GM19238 (cell line): ENCODE data around the gene CHMP2A.
"Not testable (repeated sequence)": the region's sequence is repeated elsewhere in the genome, so short reads cannot be mapped to it uniquely, and the experiment has no call there.

Experiments
- DNase-seq: peaks from one replicate; pipeline ENCODE4 v3.0.0; 2011; ENCODE audit warnings: low spot score; ENCODE audit not compliant: insufficient read length

CHMP2A gene

DNA sequence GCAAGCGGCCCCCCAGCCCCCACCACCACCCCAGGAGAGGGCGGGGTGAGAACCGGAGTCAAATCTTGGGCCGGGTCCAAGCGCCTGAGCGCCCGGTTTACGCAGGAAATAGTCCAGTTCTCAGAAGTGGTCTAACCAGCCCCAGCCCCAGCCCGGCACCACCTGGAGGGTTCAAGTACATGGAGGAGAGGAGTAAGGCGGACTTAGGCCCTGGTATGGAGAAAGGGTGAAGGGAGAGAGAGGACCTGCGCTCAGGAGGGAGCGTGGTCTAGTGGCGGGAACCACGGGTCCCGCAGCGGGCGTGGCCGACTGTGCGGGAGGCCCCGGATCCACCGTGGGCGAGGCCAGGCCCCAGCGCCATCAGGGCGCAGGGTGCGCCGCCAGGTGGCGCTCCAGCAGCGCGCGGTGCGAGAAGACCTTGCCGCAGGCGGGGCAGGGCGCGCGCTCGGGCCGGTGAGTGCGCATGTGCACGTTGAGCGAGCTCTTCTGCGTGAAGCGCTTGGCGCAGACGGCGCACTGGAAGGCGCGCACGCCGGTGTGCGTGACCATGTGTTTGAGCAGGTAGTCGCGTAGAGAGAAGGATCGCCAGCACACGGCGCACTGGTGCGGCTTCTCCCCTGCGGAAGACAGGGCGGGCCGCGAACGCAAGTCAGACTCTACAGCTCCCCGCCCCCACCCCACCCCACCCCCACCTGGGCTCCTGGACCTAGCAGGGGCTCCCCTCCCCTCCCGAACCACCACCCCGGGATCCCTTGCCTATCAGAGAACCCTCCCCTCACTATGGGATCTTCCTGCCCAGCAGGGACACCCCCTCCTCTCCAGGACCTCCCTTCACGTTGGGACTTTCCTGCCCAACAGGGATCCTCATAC lies 41.0 kb downstream of the CHMP2A start:
- DNase-seq: peak; percentile 95

- no peak for DNase-seq
Measured at GRCh38 chr19:58513213-58513693, 41.7 kb downstream of the CHMP2A start.

- no peak for DNase-seq
Measured at GRCh38 chr19:58511353-58512208, 43.3 kb downstream of the CHMP2A start, which contains the start of gene SLC27A5. Gene SLC27A5 (minus strand): TSS chr19:58511992. CDS start chr19:58511955, 37 bp downstream.

DNA sequence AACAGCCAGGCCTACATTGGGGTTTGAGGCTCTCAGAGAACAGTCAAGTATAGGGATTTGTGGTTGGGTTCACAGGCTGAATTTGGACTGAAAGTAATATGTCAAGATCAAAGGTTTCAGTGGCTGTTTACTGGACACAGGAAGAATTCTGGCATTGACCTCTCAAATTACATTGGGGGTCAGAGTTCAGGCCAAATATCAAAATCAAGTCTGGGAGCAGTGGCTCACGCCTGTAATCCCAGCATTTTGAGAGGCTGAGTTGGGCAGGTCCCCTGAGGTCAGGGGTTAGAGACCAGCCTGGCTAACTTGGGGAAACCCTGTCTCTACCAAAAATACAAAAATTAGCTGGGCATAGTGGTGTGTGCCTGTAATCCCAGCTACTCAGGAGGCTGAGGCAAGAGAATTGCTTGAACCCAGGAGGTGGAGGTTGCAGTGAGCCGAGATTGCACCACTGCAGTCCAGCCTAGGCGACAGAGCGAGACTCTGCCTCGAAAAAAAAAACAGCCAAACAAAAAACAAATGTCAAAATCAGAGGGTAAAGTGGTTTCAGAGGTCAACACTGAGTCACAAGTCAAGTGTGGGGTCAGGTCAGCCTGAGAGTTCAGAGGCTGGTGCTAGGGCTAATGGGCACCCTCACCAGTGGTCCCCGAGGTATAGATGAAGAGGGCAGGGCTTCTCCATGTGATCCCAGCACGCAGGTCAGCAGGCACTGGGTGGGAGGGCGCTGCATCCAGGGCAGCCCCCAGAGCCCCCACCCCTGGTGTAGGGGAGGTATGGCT lies 44.6 kb downstream of the CHMP2A start:
- no peak for DNase-seq

GRCh38 chr19:58509731-58510083 lies 45.2 kb downstream of the CHMP2A start:
- no peak for DNase-seq

DNA sequence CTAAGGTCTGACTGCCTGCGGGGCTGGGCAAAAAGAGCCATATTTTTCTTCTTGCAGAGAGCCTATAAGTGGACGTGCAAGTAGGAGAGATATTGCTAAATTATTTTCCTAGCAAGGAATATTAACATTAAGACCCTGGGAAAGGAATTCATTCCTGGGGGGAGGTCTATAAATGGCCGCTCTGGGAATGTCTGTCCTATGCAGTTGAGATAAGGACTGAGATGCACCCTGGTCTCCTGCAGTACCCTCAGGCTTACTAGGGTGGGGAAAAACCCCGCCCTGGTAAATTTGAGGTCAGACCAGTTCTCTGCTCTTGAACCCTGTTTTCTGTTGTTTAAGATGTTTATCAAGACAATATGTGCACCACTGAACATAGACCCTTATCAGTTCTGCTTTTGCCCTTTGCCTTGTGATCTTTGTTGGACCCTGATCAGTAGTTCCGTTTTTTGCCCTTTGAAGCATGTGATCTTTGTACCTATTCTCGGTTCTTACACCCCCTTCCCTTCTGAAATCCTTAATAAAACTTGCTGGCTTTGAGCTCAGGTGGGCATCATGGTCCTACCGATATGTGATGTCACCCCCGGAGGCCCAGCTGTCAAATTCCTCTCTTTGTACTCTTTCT lies 47.2 kb downstream of the CHMP2A start:
- not testable (repeated sequence) for DNase-seq
